HG03103 (cell line): ENCODE data around the gene FMN2.
"Not testable (repeated sequence)": the region's sequence is repeated elsewhere in the genome, so short reads cannot be mapped to it uniquely, and the experiment has no call there.

Experiments
- ATAC-seq: cut with Tn5 transposase; IDR thresholded peaks from one replicate; pipeline ENCODE4 v1.9.1; 2021; ENCODE audit warnings: low read depth; ENCODE audit not compliant: unreplicated experiment

The FMN2 gene

DNA sequence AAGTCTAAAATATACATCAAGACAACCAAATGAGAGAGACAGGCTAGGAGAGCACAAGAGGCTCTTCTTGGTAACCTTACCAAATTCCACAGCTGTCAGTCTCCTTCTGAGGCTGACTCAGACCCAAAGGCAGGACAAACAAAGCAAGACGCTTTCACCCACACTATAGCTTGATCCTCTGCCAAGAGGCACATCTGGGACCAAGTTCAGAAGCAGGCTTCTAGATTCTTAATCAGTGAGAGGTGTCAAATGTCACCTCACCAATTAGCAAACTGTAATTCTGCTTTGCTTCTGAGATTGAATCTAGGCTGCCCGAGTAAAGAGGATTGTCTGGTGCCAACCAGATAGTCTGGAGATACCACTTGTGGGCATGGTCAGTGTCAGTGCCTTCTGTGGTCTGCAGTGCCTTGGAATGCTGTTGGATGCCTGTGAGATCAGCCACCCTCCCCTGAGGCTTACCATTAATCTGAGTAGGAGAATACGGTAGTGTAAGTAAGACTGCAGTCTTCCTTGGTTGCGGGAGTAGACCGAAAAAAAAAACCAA is 151.0 kb downstream of the FMN2 start:
- ATAC-seq, result no peak

- ATAC-seq, result no peak
Observed at GRCh38 chr1:240244968-240245628, 153.4 kb downstream of the FMN2 start.

DNA sequence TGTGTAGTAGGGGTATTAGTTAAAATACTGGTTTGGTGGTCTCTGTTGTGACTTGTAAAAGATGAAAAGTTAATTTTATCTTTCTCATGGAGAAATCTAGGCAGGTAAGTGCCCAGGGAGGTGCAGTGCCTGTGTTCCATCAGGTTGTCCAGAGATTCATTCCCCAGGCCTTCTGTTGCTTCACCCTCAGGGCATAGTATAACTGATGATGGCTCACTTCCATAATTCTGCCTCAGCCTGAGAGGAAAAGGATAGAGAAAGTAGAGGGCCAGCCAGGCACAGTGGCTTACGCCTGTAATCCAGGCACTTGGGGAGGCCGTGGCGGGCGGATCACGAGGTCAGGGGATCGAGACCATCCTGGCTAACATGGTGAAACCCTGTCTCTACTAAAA is 153.9 kb downstream of the FMN2 start:
- ATAC-seq, result no peak

DNA sequence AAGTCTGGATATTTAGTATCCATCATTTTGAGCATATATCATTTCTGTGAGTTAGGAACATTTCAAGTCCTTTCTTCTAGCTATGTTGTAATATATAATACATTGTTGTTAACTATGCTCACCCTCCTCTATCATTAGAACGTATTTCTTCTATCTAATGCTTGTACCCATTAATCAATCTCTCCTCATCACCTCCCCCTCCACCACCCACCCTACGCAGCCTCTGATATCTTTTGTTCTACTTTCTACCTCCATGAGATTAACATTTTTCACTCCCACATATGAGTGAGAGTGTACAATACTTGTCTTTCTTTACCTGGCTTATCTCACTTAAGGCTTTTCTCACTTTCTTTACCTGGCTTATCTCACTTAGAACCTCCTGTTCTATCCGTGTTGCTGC is 156.2 kb downstream of the FMN2 start:
- ATAC-seq, result no peak

GRCh38 chr1:240254006-240254405 is 162.3 kb downstream of the FMN2 start:
- no peak for ATAC-seq

DNA sequence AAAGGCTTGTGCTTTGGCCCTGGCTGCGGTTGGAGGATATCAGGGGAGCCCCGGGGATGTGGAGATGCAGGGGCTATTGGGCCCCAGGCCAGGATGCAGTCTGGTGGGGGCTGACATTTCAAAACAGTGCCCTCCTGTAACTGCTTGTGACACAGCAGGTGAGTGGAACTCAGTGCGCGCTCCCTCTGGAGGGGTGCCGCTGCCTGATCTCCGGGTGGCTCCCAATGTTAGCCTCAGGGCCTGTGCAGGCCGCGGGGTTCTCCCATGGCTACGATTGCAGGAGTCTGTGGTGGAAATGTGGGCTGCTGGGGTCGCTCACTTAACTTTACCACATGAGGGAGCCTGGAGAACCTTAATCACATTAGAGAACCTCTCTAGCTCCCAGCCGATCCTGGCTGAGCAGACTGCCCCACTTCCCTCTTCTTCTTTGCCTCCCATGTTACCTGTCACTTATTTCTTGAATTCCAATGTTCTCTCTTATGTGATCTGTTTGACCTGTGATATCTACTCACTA is 163.2 kb downstream of the FMN2 start:
- no peak for ATAC-seq

DNA sequence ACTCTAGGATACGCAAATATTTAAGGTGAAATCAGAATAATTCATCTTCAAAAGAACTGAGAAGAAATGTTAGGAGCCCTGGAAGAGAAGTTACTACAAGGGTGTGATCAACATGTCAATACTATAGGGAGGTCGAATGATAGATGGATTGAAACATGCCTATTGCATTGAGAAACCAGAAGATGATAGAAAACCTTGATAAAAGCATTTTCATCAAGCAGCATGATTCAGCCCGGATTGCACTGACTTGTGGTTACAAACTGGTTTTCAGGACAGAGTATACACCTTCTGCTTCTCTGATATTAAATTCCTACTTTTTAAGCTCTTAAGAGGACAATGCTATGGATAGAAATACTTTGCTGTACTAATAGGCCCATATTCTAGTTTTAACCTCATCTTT is 164.2 kb downstream of the FMN2 start:
- no peak for ATAC-seq

DNA sequence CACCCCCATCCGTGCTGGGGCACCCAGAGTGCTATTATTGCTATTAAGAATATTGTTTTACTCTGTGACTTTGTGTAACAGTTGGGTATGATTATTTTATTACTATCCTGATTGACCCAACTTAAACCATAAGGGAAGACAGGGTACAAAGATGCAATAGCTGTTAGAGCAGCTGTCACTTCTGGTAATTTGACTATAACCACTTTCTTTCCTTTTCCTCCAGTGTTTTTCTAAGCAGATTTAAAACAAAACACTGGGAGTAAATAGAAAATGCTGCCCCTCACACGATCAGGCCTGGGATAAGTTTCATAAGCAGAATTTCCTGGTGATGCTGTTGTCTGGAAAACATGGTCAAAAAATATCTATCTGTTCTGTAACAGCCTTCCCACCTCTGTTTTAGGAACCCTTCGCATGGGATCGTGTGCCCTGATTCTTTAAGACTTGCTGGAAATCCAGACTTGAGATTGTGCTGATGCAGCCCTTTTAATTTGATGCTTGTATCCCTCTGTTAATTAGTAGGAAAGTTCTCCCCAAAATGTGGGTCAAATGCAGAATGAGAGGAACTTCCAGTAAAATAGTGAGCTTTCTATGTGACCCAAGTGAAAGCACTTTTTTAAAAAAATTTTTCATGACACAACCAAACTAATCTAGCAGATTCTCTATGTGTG is 165.3 kb downstream of the FMN2 start:
- ATAC-seq, result no peak

- no peak for ATAC-seq
Observed at GRCh38 chr1:240258910-240259309, 167.2 kb downstream of the FMN2 start.

- ATAC-seq, result not testable (repeated sequence)
Observed at GRCh38 chr1:240264494-240264893, 172.8 kb downstream of the FMN2 start.

GRCh38 chr1:240271081-240271480 is 179.4 kb downstream of the FMN2 start:
- ATAC-seq, result no peak

DNA sequence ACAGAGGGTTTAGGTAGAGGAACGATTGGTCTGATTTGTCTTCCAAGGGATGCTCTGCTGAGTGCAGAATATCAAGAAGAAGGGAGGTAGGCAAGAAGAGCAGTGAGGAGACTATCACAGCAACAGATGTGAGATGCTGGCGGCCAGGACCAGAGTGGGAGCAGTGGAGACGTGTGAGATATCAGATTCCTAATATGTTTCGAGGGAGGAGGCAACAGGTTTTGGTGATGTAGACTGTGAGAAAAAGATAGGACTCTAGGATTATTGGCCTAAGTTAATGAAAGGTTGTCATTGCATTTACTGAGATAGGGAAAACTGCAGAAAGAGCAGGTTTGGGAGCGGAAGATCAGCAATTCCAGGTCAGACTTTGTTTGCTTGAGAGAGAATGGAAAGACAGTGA is 182.9 kb downstream of the FMN2 start:
- no peak for ATAC-seq

DNA sequence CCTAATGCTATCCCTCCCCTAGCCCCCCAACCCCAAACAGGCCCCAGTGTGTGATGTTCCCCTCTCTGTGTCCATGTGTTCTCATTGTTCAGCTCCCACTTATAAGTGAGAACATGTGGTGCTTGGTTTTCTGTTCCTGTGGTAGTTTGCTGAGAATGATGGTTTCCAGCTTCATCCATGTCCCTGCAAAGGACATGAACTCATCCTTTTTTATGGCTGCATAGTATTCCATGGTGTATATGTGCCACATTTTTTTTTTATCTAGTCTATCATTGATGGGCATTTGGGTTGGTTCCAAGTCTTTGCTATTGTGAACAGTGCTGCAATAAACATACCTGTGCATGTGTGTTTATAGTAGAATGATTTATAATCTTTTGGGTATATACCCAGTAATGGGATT is 183.5 kb downstream of the FMN2 start:
- not testable (repeated sequence) for ATAC-seq

- no peak for ATAC-seq
Observed at GRCh38 chr1:240278082-240278481, 186.4 kb downstream of the FMN2 start.

GRCh38 chr1:240280560-240281322 is 189.1 kb downstream of the FMN2 start:
- no peak for ATAC-seq

- ATAC-seq, result no peak
Observed at GRCh38 chr1:240282061-240282830, 190.6 kb downstream of the FMN2 start.

DNA sequence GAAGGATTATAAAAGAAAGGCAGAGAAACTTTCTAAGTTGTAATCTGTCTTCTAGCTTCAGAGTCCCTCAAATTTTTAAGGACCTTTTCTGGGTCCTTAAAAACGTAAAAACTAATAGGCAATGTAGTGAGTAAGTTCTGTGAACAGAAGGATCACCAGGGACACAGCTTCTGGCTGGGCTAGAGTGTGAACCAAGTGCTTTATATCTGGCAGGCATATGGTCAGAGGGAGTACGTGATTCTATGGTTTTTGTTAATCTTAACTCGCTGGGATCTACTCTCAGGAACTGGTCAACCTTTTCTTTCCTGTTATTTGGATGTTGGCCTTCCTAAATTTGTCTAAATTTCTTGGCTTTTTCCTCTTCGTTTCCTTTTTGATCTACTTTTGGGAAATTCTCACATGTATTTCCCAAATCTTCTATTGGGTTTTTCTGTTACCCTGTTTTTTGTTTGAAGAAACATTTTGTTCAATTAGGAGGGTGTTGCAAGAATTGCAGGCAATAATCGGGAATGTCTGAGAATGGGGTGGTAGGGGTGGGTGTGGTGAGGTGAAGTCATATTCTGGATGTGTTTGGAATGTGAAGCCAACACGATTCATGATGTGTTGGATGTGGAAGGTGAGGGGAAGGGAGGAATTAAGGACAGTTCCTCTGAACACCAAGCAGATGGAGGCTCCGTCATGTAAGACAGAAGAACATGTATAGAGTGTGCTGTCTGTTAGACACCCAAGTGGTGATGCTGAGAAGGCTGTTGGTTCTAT is 193.2 kb downstream of the FMN2 start:
- ATAC-seq, result no peak

GRCh38 chr1:240285540-240285939 is 193.9 kb downstream of the FMN2 start:
- no peak for ATAC-seq

DNA sequence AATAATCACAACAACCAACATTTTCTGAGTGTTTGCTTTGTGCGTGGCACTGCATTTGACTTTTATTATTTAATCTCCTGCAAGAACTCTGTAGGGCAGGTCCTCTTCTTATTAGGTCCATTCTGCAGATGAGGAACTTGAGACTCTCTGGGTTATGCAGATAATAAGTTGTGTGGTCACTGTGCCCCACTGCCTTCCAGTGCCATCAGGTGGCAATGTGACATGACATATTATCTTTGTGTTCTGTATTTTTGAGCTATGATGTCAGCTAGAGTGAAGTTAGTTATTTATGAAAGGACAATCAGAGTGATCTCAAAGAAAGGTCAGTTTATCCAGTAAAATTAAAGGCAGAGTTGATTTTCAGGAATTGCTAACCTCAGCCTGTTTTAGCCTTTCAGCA is 196.0 kb downstream of the FMN2 start:
- ATAC-seq, result no peak

DNA sequence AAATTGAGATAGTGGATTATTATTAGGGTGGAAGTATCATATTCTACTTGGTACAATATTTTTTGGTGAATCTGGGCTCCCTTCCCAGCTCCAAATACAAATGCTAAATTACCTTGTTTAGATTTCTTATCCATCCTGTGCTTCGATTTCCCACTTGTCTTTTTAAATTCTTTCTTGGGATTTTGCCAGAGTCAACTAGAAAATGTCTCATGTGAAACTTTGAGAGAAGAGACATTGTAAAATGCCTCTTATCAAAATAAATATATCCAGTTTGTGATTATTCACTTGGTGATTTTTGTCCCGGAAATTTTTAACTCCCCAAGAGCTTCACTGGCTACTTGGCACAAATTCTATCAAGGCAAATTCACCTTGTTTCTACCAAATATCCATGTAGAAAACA is 202.0 kb downstream of the FMN2 start:
- ATAC-seq, result no peak
